HCT116 (cell line): ENCODE results near the gene ANKIB1. TPM values are rescaled to one million over a fixed set of nuclear protein-coding genes. Genes with fewer than 3 reads are reported as not detected.

ENCODE experiments used
- ATAC-seq: fragments of 200-7000 bp; cut with Tn5 transposase; 2 replicates; pipeline ENCODE4 v1.9.1; 2020; ENCODE audit warnings: mild to moderate bottlenecking, moderate library complexity
- BruUV-seq: library from RNA; stranded (reverse); fragments of 400-500 nt; replicated peaks from 2 replicates; lab custom pipeline; 2021; lab: Mats Ljungman, UMichigan
- CTCF ChIA-PET: fragments of 300-600 bp; sonication (Branson Sonifier 250); formaldehyde crosslinking; loops from one replicate; lab custom pipeline; 2021; ENCODE audit warnings: antibody characterized with exemption; lab: Charles Lee
- POLR2A ChIA-PET: fragments of 300-600, 350-600 bp; sonication (Branson Sonifier 250); formaldehyde crosslinking; loops from one replicate; lab custom pipeline; 2021; ENCODE audit warnings: antibody characterized with exemption; lab: Charles Lee
- RAD21 ChIA-PET, 2 experiments: fragments of 300-600 bp; sonication (Branson Sonifier 250); formaldehyde crosslinking; loops; one replicate each; lab custom pipeline; 2023; ENCODE audit warnings: low total read pairs in 2 of 2; ENCODE audit not compliant: uncharacterized antibody in 2 of 2, unreplicated experiment in 2 of 2, low non-redundant PET in 1 of 2; lab: Charles Lee
- DNase-seq: peaks from one replicate; pipeline ENCODE4 v3.0.0-alpha.2; 2010; ENCODE audit warnings: low read depth, low spot score
- H2AFZ ChIP-seq: fragments of 200-600 bp; shearing (Covaris generic), sonication (generic); 2 replicates; pipeline ENCODE4 v1.6.1; 2017; ENCODE audit warnings: low read depth, mixed run types, mixed read lengths, antibody characterized with exemption, low read length; ENCODE audit not compliant: poor library complexity, severe bottlenecking
- H3K27ac ChIP-seq: 2 replicates; pipeline ENCODE4 v1.5.1; 2012; ENCODE audit warnings: low read depth, low read length
- H3K27me3 ChIP-seq: fragments of 200-600 bp; sonication (generic); 2 replicates; pipeline ENCODE4 v1.6.1; 2016; ENCODE audit warnings: mixed run types, low read length, mixed read lengths; ENCODE audit not compliant: insufficient read depth
- H3K36me3 ChIP-seq, 2 experiments: fragments of 200-500 bp in 1 of 2; fragments of 200-600 bp in 1 of 2; sonication (Bioruptor generic) in 1 of 2; sonication (generic) in 1 of 2; 2 replicates each; pipeline versions ENCODE4 v1.5.1 to v1.6.1; 2014 to 2016; ENCODE audit warnings: low read length in 2 of 2, inconsistent platforms in 1 of 2, mixed read lengths in 1 of 2, mixed run types in 1 of 2; ENCODE audit not compliant: insufficient read depth in 2 of 2, control insufficient read depth in 1 of 2
- H3K4me1 ChIP-seq, 2 experiments: fragments of 200-600 bp in 1 of 2; sonication (generic) in 1 of 2; 2 replicates each; pipeline versions ENCODE4 v1.5.1 to v1.6.1; 2012 to 2017; ENCODE audit warnings: low read length in 2 of 2, inconsistent platforms in 1 of 2, mild to moderate bottlenecking in 1 of 2, mixed read lengths in 1 of 2, mixed run types in 1 of 2, moderate library complexity in 1 of 2; ENCODE audit not compliant: insufficient read depth in 2 of 2, control insufficient read depth in 1 of 2
- H3K4me2 ChIP-seq: fragments of 200-600 bp; sonication (generic); 2 replicates; pipeline ENCODE4 v1.6.1; 2017; ENCODE audit warnings: mixed run types, low read length, mixed read lengths
- H3K4me3 ChIP-seq, 2 experiments: fragments of 200-600 bp in 1 of 2; sonication (generic) in 1 of 2; replicated peaks in 1 of 2; 2 replicates each; pipeline ENCODE4 v1.5.1; 2011 to 2016; ENCODE audit warnings: low read length in 2 of 2, control low read depth in 1 of 2, low read depth in 1 of 2, mild to moderate bottlenecking in 1 of 2, mixed read lengths in 1 of 2, mixed run types in 1 of 2
- H3K79me2 ChIP-seq: fragments of 200-600 bp; sonication (generic); 2 replicates; pipeline ENCODE4 v1.6.1; 2017; ENCODE audit warnings: mild to moderate bottlenecking, mixed run types, low read length, moderate library complexity, mixed read lengths; ENCODE audit not compliant: insufficient read depth
- H3K9ac ChIP-seq: fragments of 200-600 bp; sonication (generic); 2 replicates; pipeline ENCODE4 v1.6.1; 2016; ENCODE audit warnings: low read length, mixed read lengths
- H3K9me2 ChIP-seq: fragments of 200-600 bp; sonication (generic), shearing (Covaris generic); 2 replicates; pipeline ENCODE4 v1.6.1; 2017; ENCODE audit warnings: mixed run types, mild to moderate bottlenecking, moderate library complexity; ENCODE audit not compliant: insufficient read depth
- H3K9me3 ChIP-seq, 2 experiments: fragments of 200-500 bp in 1 of 2; fragments of 200-600 bp in 1 of 2; sonication (Bioruptor generic) in 1 of 2; sonication (generic) in 1 of 2; 2 replicates each; pipeline ENCODE4 v1.6.1; 2014 to 2017; ENCODE audit warnings: low read length in 2 of 2, mixed read lengths in 2 of 2, inconsistent platforms in 1 of 2, low read depth in 1 of 2, mild to moderate bottlenecking in 1 of 2, mixed run types in 1 of 2, moderate library complexity in 1 of 2; ENCODE audit not compliant: control insufficient read depth in 1 of 2, insufficient read depth in 1 of 2
- H4K20me1 ChIP-seq: fragments of 200-600 bp; sonication (generic), shearing (Covaris generic); 2 replicates; pipeline ENCODE4 v1.6.1; 2017; ENCODE audit warnings: mixed run types, mild to moderate bottlenecking, moderate library complexity; ENCODE audit not compliant: insufficient read depth
- ATF3 ChIP-seq: IDR thresholded peaks from 2 replicates; pipeline ENCODE4 v1.6.1; 2012
- CTCF ChIP-seq, 3 experiments: fragments of 200-600 bp in 1 of 3; sonication (generic) in 1 of 3; IDR thresholded peaks in 2 of 3; conservative IDR thresholded peaks in 1 of 3; 2 replicates each; pipeline ENCODE4 v1.5.1; 2012 to 2017; ENCODE audit warnings: low read depth in 2 of 3, low read length in 2 of 3, antibody characterized with exemption in 1 of 3, borderline replicate concordance in 1 of 3, control low read depth in 1 of 3, mild to moderate bottlenecking in 1 of 3, mixed read lengths in 1 of 3, mixed run types in 1 of 3, moderate library complexity in 1 of 3; ENCODE audit not compliant: insufficient read depth in 1 of 3
- EGR1 ChIP-seq: IDR thresholded peaks from 2 replicates; pipeline ENCODE4 v1.6.1; 2012; ENCODE audit warnings: low read depth
- EZH2phosphoT487 ChIP-seq: fragments of 200-600 bp; IDR thresholded peaks from 2 replicates; pipeline ENCODE4 v1.6.1; 2018; ENCODE audit warnings: antibody characterized with exemption, borderline replicate concordance
- FOSL1 ChIP-seq: IDR thresholded peaks from 2 replicates; pipeline ENCODE4 v1.6.1; 2012; ENCODE audit warnings: low read depth
- JUND ChIP-seq: IDR thresholded peaks from 2 replicates; pipeline ENCODE4 v1.6.1; 2012
- MAX ChIP-seq: IDR thresholded peaks from 2 replicates; pipeline ENCODE4 v1.6.1; 2012
- POLR2AphosphoS5 ChIP-seq: IDR thresholded peaks from 2 replicates; pipeline ENCODE4 v1.6.1; 2011; ENCODE audit warnings: mild to moderate bottlenecking, low read depth, low read length, moderate library complexity
- RAD21 ChIP-seq: IDR thresholded peaks from 2 replicates; pipeline ENCODE4 v1.6.1; 2012; ENCODE audit warnings: low read depth, mild to moderate bottlenecking
- SIN3A ChIP-seq: IDR thresholded peaks from 2 replicates; pipeline ENCODE4 v1.6.1; 2012; ENCODE audit warnings: low read depth
- SRF ChIP-seq: IDR thresholded peaks from 2 replicates; pipeline ENCODE4 v1.6.1; 2012; ENCODE audit warnings: low read depth
- ZBTB33 ChIP-seq: IDR thresholded peaks from 2 replicates; pipeline ENCODE4 v1.6.1; 2011; ENCODE audit warnings: mild to moderate bottlenecking, low read length, moderate library complexity; ENCODE audit not compliant: insufficient replicate concordance; ENCODE audit errors: extremely low read depth
- ZFX ChIP-seq: fragments of 450-650 bp; IDR thresholded peaks from 2 replicates; pipeline ENCODE4 v1.6.1; 2017
- ZNF274 ChIP-seq: fragments of 200-500 bp; sonication (Bioruptor generic); IDR thresholded peaks from 2 replicates; pipeline ENCODE4 v1.6.1; 2014; ENCODE audit warnings: mild to moderate bottlenecking, low read depth, low read length, inconsistent platforms
- intact Hi-C: fragments of 100-400 bp; cut with micrococcal nuclease; formaldehyde crosslinking; loops from 2 replicates; pipeline ENCODE4 v1.10.0; 2022
- total RNA-seq: library from RNA; stranded (reverse); gene quantifications from one replicate; pipeline ENCODE4 v1.2.1, GENCODE V29; 2021; ENCODE audit not compliant: unreplicated experiment

ANKIB1 gene
- total RNA-seq, 1 experiment from 2014 or later = 41.2 TPM

GRCh38 chr7:92366730-92367129 lies 121.0 kb downstream of the ANKIB1 start:
- Histone ChIP-seq H2AFZ (no peak overlapping the region), H3K9me2 (no peaks in the 10 kb centered on the region), H3K27me3 (no peaks in the 10 kb centered on the region), H3K4me3 (no peak overlapping the region), H3K27ac (no peak overlapping the region), H3K4me1 (no peaks in the 10 kb centered on the region), H3K9ac (no peak overlapping the region), H4K20me1 (no peaks in the 10 kb centered on the region), H3K79me2 (no peaks in the 10 kb centered on the region), H3K36me3 (peaks cover 0 to 5% of the 10 kb centered on the region in 2 experiments; a peak in 1 of 4 replicates), H3K4me2 (no peak overlapping the region), H3K9me3 (no peaks in the 10 kb centered on the region)
- BruUV-seq = no TSS peak
- CTCF ChIA-PET = no interaction called here
- TF ChIP-seq EZH2phosphoT487 = no peak
- no peak for TF ChIP-seq SIN3A
- no peak for TF ChIP-seq CTCF (IDR thresholded peaks at IDR 0.05 in 2 of 3, conservative IDR thresholded peaks at IDR 0.05 in 1 of 3; ENCODE audit: borderline replicate concordance in 1 of 3, insufficient read depth in 1 of 3, low read depth in 2 of 3, low read length in 2 of 3)
- ATAC-seq (no peak), DNase-seq (no peak)
- RAD21 ChIA-PET = no interaction called here
- POLR2A ChIA-PET = no interaction called here
- intact Hi-C loops = no loop called here

GRCh38 chr7:92368741-92369140 lies 123.0 kb downstream of the ANKIB1 start:
- Histone ChIP-seq H3K9me3 (no peaks in the 10 kb centered on the region), H3K9ac (no peak overlapping the region), H3K27ac (no peak overlapping the region), H2AFZ (no peak overlapping the region), H3K36me3 (0 out of 4 replicates have a peak, but pooled peaks cover 0 to 4% of the 10 kb centered on the region in 2 experiments), H3K79me2 (no peaks in the 10 kb centered on the region), H3K27me3 (no peaks in the 10 kb centered on the region), H3K4me2 (no peak overlapping the region), H4K20me1 (no peaks in the 10 kb centered on the region), H3K9me2 (no peaks in the 10 kb centered on the region), H3K4me3 (no peak overlapping the region), H3K4me1 (no peaks in the 10 kb centered on the region)
- DNase-seq = no peak
- BruUV-seq = no TSS peak
- ChIA-PET POLR2A (no interaction called here), RAD21 (no interaction called here), CTCF (no interaction called here)
- intact Hi-C loops = no loop called here
- ATAC-seq = no peak
- TF ChIP-seq EGR1 = no peak
- no peak for TF ChIP-seq MAX
- TF ChIP-seq CTCF (IDR thresholded peaks at IDR 0.05 in 2 of 3, conservative IDR thresholded peaks at IDR 0.05 in 1 of 3; ENCODE audit: borderline replicate concordance in 1 of 3, insufficient read depth in 1 of 3, low read depth in 2 of 3, low read length in 2 of 3) = no peak
- TF ChIP-seq RAD21 = no peak
- TF ChIP-seq ZNF274 = no peak
- no peak for TF ChIP-seq ZFX
- TF ChIP-seq POLR2AphosphoS5 = no peak
- no peak for TF ChIP-seq SRF
- no peak for TF ChIP-seq FOSL1
- TF ChIP-seq ATF3 = no peak
- no peak for TF ChIP-seq JUND
- no peak for TF ChIP-seq ZBTB33
